Stimulated activated CD4-positive, alpha-beta T cell treated with anti-CD3 and anti-CD28 coated beads, TNF-alpha, amount 100 ng/mL, for 24 hours (primary cell): Measurements from ENCODE around the gene PTPN14.

Experiments
- DNase-seq, 3 experiments: peaks; one replicate each; pipeline ENCODE4 v3.0.0-alpha.2; 2020; ENCODE audit warnings: low read depth in 3 of 3

The PTPN14 gene

GRCh38 chr1:214429951-214430770 is 121.2 kb downstream of the PTPN14 start:
- DNase-seq: no peak

GRCh38 chr1:214427871-214428277 is 123.5 kb downstream of the PTPN14 start:
- peak; percentile 8 to 53 (median 15) for DNase-seq

- no peak for DNase-seq
Observed at GRCh38 chr1:214426426-214426812, 125.0 kb downstream of the PTPN14 start.

- no peak for DNase-seq
Observed at GRCh38 chr1:214425716-214426425, 125.5 kb downstream of the PTPN14 start.

GRCh38 chr1:214425101-214425500 is 126.3 kb downstream of the PTPN14 start:
- no peak for DNase-seq

GRCh38 chr1:214423045-214423444 is 128.4 kb downstream of the PTPN14 start:
- no peak for DNase-seq

- no peak for DNase-seq
Observed at GRCh38 chr1:214422137-214422671, 129.2 kb downstream of the PTPN14 start.

GRCh38 chr1:214420833-214421232 is 130.6 kb downstream of the PTPN14 start:
- DNase-seq: no peak

GRCh38 chr1:214420341-214420740 is 131.1 kb downstream of the PTPN14 start:
- DNase-seq: no peak

- no peak for DNase-seq
Observed at GRCh38 chr1:214419650-214420049, 131.8 kb downstream of the PTPN14 start.

- DNase-seq: no peak
Observed at GRCh38 chr1:214418391-214418790, 133.0 kb downstream of the PTPN14 start.

GRCh38 chr1:214417545-214418210 is 133.7 kb downstream of the PTPN14 start:
- DNase-seq: no peak

GRCh38 chr1:214416858-214417257 is 134.5 kb downstream of the PTPN14 start:
- DNase-seq: no peak

GRCh38 chr1:214416417-214416816 is 135.0 kb downstream of the PTPN14 start:
- no peak for DNase-seq

GRCh38 chr1:214415131-214415530 is 136.3 kb downstream of the PTPN14 start:
- DNase-seq: no peak

- no peak for DNase-seq
Observed at GRCh38 chr1:214414691-214415090, 136.7 kb downstream of the PTPN14 start.

- no peak for DNase-seq
Observed at GRCh38 chr1:214413315-214413714, 138.1 kb downstream of the PTPN14 start.

- DNase-seq: no peak
Observed at GRCh38 chr1:214404571-214405213, 146.7 kb downstream of the PTPN14 start.

- DNase-seq: no peak
Observed at GRCh38 chr1:214404154-214404553, 147.2 kb downstream of the PTPN14 start.

GRCh38 chr1:214403431-214403830 is 148.0 kb downstream of the PTPN14 start:
- DNase-seq: no peak

GRCh38 chr1:214402613-214403083 is 148.8 kb downstream of the PTPN14 start:
- no peak for DNase-seq

GRCh38 chr1:214401666-214402065 is 149.7 kb downstream of the PTPN14 start:
- DNase-seq: no peak
